GM11168 (cell line): Measurements from ENCODE around the gene DAPK1.
"Not testable (repeated sequence)": the region's sequence is repeated elsewhere in the genome, so short reads cannot be mapped to it uniquely, and the experiment has no call there.

Source experiments
- in situ Hi-C: fragments of 300-500 bp; cut with MboI; formaldehyde crosslinking; loops from one replicate; pipeline ENCODE4 v1.12.0; 2022; ENCODE audit warnings: low sequenced_read_pairs; ENCODE audit not compliant: unreplicated experiment

The DAPK1 gene

GRCh38 chr9:87535817-87536539 lies 38.3 kb downstream of the DAPK1 start:
- in situ Hi-C loops = no loop called here

DNA sequence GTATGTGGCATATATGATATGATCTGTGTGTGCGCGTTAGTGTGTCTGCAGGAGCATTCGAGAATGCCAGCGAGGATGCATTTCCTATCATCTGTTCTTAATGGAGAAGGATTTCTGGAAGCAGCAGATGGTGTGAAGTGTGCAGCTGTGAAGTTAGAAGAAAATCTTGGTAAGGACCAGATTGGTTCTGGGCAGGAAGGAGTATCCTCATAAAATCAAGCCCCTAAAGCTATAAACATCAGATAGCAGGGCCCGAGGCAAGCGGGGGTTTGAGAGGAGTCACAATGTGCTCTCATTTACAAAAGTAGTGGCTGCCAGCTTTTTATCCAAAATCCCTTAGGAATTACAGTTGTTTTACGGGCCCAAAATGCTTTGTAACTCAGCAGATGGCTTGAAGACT lies 40.0 kb downstream of the DAPK1 start:
- in situ Hi-C loops = no loop called here

DNA sequence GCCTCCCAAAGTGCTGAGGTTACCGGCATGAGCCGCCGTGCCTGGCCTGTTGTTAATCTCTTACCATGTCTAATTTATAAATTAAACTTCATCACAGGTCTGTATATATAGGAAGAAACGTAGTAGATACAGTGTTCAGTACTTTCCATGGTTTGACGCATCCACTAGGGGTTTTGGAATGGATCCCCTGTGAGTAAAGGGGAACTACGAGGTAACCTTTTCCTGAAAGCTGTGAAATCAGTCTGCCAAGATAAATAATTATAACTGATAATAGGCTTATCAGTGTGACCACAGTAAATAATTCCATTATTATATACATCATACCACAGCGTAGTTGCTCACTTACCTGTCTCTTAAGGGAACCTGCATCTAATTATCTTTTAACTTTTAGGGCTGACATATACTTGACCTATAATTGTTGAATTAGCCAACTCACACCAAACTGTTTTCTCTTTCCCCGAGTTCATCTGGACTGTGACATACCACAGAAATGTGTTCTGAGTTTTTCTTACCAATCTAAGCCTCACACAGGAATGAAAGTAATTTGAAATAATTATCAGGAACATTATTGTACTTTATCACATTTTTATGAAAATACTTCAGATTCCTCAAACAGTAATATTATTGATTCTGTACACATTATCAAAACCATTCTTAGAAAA lies 42.9 kb downstream of the DAPK1 start:
- in situ Hi-C loops = no loop called here

GRCh38 chr9:87541663-87542062 lies 44.0 kb downstream of the DAPK1 start:
- in situ Hi-C loops = no loop called here

GRCh38 chr9:87542141-87542540 lies 44.5 kb downstream of the DAPK1 start:
- in situ Hi-C loops = no loop called here

DNA sequence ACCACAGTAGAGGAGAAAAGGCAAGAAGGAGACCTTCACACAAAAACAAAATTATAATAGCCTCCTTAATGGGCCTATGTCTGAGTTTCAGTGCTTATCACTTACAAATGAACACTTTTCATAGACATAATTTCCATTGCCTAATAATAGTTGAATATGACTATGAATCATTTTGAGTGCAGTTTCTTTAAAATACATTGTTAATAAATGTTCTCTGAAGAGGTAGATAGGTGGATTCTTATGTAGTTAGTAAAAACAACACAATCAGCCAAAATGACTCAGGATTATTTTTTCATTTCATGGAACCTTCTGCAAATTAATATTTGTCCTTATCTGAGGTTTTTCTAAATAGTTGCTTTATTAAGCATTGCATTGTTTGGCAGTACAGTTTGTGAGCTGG lies 45.6 kb downstream of the DAPK1 start:
- in situ Hi-C loops = no loop called here

DNA sequence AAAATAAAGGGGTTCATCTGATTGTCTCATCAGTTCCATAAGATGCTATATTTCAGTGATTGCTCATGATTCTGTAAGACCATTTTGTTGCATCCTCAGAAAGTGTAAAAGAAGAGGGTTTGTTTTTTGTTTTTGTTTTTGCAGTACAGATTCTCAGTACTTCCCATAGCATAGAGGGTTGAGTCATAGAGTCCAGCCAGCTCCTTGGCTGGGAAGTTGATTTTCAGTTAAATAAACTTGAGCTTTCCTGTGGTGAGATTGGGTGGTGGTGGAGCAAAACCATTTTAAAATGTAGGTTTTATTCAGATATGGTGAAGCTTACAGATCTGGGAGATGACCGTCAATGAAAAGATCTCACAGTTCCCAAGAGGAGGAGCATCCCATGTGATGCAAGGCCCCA lies 48.2 kb downstream of the DAPK1 start:
- in situ Hi-C loops = no loop called here

DNA sequence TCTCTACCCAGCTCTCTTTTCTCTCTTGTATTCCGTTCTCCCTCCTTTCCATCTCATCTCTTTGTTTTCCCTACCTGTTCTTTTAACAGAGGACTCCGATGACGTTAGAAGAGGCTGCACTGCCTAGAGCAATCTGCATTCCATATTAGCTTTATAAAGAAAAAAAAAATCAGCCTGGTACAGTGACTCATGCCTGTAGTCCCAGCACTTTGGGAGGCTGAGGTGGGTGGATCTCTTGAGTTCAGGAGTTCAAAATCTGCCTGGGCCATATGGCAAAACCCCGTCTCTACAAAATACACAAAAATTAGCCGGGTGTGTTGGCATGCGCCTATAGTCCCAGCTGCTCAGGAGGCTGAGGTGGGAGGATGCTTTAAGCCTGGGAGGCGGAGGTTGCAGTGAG lies 49.0 kb downstream of the DAPK1 start:
- in situ Hi-C loops = no loop called here

DNA sequence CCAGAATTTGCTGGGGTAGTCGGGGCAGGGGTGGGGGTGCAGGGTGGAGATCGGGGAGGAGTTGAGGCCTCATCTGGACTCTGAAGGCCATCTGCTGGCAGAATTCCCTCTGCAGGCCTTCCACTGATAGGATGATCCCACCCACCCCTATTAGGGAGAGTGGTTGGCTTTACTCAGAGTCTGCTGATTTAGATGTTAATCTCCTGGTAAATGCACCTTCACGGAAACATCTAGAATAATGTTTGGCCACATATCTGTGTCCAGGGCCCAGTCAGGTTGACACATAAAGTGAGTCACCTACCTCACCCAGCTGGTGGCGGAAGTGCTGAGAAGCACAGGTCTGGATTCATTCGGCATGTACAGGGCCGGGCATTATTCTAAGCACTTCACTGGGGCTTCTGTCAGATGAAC lies 50.0 kb downstream of the DAPK1 start:
- in situ Hi-C loops = no loop called here

GRCh38 chr9:87548159-87548558 lies 50.5 kb downstream of the DAPK1 start:
- in situ Hi-C loops = no loop called here

- in situ Hi-C loops = not testable (repeated sequence)
Observed at GRCh38 chr9:87549088-87549487, 51.4 kb downstream of the DAPK1 start.

DNA sequence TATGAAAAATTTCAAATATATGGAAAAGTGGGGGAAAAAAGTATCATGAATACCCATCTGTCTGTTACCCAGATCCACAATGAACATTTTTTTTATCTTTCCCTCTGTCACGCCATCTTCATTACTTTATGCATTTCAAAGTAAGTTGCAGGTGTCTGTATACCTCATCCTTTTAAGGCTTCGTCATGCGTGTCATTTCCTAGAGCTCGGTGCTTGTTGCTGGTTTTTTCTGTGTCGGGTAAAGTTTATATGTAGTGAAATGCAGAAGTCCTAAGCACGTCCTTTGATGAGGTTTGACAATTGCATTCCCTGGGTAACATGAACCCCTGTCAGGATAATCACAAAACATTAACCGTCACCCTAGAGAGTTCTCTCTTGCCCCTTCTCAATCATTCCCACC lies 52.1 kb downstream of the DAPK1 start:
- in situ Hi-C loops = no loop called here

DNA sequence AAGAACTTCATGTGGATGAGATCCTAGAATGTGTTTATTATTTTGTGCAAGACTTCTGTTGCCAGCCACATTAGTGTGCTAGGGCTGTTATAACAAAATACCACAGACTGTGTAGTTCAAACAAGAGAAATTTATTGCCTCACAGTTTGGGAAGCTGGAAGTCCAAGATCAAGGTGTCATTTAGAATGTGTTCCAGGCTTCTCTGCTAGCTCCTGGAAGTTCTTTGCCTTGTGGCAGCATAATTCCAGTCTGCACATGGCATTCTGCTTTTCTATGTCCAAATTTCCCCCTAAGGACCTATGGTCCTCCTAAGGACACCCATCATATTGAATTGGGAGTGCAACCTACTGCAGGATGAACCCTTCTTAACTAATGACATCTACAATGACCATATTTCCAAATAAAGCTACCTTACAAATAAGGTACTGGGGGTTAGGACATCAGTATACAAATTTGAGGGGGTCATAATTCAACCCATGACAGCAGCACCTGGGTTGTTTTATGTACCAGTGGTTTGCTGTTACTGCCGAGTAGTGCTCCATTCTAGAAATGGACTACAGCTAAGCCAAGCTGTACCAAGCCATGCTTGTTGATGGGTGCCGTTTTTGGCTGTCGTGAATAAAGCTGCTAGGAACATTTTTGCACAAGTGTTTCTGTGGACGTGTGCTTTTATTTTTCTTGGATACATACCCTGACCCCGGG lies 52.7 kb downstream of the DAPK1 start:
- in situ Hi-C loops = no loop called here

- in situ Hi-C loops = no loop called here
Observed at GRCh38 chr9:87551772-87552217, 54.1 kb downstream of the DAPK1 start.

GRCh38 chr9:87554171-87554910 lies 56.7 kb downstream of the DAPK1 start:
- in situ Hi-C loops = no loop called here

DNA sequence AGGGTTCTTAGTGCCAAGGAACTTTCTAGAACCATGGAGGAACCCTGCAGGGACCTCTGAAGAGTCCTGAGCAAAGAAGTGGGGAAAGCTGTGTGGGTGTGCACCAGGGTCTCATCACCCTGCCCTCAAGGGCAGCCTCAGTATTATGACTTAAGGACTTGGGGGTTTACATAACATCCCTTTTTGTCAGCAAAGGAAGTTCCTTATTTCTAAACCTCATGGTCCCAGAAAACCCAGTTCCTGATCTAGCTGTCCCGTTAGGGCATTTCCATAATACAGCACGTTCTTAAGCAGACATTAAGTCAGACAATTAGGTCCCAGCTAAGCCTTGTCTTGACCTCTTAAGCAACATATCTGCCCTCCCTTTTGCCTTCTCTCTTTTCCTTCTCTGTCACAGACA lies 57.3 kb downstream of the DAPK1 start:
- in situ Hi-C loops = no loop called here

- in situ Hi-C loops = no loop called here
Observed at GRCh38 chr9:87556039-87556438, 58.4 kb downstream of the DAPK1 start.

DNA sequence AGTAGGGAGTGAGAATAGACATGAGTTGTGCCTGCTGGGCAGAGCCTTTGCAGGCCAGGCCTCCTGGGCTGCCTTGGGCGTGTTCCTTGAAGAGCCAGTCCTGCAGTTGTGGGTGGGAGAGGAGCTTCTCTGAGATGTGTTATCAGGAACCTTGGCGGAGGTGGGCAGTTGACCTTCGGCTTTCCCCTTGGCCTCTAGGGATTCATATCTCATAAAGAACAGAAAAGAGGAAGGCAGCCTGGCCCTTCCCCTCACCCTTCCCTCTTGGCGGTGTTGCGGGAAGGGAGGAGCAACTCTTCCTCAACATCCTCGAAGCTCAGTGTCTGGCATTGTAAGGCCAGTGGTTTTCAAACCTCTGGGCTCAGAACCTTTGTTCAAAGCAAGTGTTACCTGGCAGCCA lies 59.2 kb downstream of the DAPK1 start:
- in situ Hi-C loops = no loop called here

- in situ Hi-C loops = no loop called here
Observed at GRCh38 chr9:87557996-87558395, 60.3 kb downstream of the DAPK1 start.

GRCh38 chr9:87558606-87559190 lies 61.0 kb downstream of the DAPK1 start:
- in situ Hi-C loops = no loop called here
